Stimulated activated CD4-positive, alpha-beta T cell treated with anti-CD3 and anti-CD28 coated beads, Interleukin-4, amount 100 ng/mL, for 24 hours (primary cell): Measurements from ENCODE around the gene ITGB7.

Experiments
- DNase-seq: peaks from one replicate; pipeline ENCODE4 v3.0.0-alpha.2; 2020

ITGB7 gene

DNA sequence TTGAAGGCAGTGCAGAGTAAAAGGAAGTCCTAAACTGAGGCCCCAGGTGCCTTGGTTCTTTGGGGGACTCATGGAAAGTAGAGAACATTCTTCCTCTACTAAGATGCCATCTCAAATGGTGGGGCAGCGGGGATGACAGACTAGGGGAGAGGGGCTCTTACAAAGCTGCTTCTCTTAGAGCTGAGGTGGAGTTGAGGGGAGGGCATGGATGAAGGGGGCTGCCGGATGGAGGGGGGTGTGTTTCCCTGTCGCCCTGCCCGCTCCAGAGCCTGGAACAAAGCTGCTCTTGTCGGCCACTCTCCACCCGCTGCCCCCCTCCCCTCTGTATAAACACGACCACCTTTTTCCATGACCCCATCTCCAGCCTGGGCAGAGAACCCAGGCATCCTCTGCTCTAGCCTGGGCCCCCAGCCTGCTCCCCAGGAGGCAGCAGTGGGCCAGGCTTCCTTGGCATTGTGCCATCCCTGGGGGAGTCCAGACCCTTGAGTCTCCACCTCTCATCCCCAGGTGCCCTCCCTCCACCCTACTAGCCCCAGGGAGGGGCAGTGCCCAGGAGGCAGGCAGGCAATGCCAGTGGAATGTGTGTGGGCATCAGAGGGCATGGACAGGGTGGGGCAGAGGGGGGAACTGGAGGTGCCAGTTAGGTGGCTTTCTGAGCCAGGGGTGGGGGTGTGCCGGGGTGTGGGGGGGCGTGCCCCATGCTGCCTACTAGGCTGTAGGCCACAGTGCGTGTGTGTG lies 23.2 kb upstream of the ITGB7 start:
- DNase-seq = no peak

DNA sequence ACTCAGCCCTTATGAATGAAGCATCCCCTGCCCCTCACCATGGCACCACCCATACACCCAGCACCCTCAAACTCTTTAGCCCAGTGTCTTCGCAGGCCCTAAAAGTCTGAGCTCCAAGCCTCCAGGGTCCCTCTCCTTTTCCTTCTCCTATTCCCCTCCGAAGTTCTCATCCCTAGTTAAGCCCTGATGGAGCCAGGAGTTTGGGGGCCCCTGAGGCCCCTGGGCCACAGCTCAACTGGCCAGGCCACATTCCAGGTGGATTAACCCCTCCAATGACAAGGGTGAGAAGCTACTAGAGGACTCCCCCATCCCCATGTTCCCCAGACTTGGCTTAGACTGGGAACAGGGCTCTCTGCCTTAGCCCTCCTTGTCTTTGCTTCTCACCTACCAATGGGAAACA lies 22.4 kb upstream of the ITGB7 start:
- no peak for DNase-seq

DNA sequence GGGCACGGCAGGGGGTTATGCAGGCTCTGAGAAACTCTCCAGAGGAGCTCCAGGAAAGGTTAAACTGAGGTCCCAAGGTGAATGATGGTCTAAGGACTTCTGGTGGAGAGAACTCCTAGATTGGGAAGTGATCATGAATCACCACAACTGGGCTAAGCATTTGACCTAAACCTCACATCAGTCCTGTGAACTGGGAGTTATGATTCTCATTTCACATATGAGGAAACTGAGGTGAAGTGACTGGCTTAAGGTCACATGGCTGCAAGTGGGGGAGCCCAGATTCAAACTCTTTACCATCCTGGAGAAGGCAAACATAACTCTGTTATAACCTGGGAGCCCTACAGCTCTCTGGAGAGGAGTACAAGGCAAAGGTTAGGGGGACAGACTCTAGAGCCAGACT lies 20.8 kb upstream of the ITGB7 start:
- no peak for DNase-seq

DNA sequence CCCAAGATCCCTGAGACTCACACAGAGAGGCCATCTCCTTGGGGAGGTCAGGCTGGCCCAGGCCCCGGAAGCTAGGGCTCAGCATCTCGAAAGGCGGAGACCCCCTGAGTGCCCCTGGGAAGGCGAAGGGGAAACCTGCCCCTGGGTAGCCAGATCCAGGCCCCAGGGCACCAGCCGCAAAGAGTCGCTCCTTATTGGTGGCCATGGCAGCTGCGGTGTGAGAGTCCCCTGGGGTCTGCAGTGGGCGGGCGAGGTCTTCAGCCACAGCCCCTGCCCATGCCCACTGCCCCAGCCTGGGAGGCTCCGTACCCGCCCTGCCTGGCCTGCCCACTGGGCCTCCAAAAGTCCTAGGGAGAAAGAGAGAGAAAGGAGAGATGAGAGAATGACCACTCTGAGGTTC lies 20.3 kb upstream of the ITGB7 start:
- DNase-seq = no peak

DNA sequence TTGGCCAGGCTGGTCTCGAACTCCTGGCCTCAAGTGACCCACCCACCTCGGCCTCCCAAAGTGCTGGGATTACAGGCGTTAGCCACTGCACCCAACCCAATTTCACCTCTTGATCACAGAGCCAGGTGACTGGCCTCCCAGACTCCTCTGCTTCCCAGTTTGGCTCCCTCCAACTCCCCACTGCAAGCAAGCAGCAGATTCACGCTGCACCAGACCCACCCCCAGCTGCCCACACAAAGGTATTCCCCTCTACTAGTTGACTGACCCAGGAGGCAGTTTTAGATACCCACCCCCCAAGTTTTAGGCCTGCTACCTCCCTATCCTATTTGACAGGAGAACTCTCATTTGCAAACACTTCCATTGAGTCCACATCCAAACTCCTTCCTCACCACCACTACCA lies 19.8 kb upstream of the ITGB7 start:
- no peak for DNase-seq

DNA sequence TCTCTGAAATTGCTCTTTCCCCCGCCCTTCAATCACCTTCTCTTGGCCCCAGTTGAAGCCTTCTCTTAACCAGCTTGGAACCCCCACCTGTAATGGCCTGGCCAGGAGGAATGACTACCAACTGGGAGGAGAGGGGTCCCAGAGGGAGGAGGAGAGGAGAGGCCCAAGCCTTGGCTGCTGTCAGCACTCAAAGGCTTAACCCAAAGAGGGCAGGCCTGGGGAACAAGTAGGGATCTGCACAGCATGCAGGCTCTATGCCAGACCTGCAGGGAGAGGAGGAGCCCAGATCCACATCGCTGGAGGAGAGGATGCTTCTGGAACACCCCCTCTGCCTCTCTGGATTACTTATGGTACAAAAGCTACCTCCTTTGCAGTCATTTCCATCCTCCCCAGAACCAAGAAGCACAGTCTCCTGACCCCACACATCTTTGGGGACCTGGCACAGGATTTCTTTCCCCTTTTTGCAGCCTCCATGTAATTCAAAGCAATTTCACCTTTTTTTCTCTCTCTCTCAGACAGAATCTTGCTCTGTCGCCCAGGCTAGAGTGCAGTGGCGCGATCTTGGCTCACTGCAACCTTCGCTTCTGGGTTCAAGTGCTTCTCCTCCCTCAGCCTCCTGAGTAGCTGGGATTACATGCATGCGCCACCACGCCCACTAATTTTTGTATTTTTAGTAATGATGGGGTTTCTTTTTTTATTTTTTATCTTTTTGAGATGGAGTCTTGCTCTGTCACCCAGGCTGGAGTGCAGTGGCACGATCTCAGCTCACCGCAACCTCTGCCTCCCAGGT lies 18.8 kb upstream of the ITGB7 start:
- no peak for DNase-seq

DNA sequence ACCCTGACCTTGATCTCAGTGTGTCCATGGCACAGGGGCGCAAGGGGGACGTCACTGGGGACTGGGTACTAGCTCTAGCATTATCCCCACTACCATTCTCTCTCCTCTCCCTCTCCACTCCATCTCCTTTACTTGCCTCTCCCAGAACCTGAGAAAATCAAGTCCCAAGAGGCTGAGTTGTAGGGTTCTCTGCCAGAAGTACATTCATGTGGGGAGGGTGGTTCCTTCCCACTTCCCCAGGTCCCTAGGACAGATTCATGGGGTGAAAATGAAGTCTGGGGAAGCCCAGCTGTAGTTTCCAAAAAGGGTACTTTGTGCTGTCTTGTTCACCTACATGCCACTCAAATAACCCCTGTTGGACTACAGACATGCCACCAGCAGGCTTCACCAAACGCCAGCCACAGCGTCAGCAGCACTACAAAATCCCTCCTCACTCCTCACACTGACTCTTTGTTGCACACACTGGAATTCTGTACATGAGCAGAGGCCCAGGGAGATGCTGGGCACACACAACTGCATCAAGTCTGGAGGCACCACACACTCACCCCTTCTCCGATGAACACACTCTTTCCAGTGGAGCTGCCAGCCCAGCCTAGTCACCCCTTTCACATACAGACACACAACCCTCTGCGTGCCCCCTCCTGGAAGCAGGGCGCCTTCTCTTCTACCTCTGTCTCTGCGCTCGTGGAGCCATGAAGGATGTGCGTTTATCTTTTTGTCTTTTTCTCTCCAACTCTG lies 18.0 kb upstream of the ITGB7 start:
- DNase-seq = no peak

DNA sequence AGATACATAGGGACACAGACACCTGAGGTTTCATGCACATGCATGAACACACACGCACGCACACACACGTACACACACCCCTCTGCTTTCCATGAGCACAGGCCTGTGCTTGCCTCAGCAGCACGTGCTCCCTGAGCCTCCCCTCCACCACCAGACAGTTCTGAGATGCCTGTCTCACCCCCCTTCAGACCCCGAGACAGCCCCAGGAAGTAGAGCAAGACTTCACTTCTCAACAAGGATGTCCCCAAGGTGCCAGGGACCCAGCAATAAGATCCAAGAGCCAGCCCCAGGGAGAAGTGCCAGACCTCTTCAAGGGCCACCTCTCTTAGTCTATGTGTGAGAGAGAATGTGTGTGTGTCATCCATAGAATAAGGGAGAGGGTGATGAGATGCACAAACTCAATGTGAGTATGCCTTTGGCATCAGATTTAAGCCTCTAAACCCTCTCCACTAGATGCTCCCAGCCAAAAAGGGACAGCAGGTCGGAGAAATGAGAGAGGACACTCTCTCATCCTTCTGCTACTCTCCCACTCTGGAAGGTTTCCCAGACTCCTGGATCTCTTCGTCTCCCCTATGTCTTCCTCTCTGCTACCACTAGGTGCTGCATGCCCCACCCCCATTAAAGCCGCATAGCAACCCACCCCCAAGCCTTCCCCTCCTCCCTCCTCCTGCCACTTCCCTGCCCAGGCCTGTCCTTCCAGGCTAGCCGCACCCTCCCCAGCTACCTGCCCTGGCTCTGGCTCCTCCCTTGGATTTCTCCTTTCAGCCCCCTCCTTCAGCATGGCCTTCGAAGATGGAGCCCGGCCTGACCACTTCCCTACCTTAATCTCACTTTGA lies 17.2 kb upstream of the ITGB7 start:
- no peak for DNase-seq

DNA sequence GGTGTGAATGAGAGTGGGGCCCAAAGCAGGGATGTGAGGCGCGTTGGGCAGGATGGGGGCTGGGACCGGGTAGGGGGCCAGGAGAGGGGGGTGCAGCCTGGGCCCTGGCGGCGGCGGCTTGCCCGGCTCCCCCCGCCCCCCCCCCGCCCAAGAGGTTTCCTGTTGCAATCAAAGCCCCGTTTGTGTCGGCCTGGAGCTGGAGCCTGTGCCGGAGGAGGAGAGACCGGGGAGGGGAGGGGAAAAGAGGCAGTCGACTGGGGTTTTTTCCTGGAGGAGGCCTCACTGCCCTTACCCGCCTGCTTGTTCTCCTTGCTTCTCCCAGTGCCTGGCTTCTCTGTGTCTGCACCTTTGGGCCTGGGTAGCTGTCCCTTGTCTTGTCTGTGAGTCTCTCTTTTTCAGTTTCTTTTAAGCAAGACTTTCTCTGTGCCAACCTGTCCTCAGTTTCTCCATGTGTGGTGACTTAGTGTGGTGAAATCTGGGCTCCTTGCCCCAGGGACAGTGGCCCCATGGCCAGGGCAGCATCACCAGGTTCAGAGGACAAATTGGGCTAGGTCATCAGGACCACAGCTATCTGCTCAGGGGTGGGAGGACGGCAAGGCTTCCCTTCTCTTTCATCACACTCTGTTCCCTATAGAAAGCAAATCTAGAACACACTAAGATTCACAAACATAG lies 16.5 kb upstream of the ITGB7 start:
- no peak for DNase-seq

DNA sequence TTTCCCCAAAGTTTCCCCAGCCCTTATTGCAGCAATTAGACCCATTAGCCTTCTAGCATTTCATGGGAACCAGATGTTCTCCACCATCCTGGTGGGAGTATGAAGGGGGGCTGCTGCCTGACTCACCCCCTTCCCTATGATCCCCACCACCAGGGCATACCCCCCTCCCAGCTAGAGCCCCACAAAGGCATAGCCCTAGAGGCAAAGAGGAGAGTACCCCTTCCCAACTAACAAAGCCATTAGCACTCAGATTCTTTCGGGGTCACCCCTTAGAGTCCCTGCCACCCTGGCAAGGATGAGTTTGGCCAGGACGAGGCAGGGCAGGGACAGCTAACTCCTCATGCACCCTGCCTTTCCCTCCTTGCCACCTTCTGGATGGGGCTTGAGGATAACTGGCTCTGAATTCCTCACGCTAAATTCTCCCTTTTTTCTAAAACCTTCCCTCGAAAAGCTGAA lies 15.8 kb upstream of the ITGB7 start:
- DNase-seq = no peak

DNA sequence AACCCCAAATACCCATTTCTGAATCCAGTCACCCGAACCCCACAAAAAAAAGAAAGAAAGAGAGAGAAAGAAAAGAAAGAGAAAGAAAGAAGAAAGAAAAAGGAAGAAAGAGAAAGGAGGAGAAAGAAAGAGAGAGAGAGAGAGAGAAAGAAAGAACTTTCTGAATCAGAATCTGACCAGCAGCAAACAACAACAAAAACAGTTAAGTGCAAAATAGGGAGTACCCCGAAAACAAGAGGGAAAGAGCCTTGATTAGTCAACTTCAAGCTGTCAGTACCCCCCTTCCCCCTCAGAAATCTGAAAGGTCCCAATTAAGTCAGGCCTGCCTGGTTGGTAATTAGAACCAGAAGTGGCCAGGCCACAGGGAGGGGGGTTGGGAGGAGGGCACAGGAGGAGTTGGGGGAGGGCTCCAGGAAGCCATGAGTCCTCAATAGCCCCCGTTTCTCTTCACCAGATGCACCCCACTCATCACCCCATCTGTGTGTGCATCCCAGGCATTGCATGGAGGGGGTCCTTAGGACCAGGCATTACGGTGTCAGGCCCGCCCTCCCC lies 15.2 kb upstream of the ITGB7 start:
- no peak for DNase-seq

DNA sequence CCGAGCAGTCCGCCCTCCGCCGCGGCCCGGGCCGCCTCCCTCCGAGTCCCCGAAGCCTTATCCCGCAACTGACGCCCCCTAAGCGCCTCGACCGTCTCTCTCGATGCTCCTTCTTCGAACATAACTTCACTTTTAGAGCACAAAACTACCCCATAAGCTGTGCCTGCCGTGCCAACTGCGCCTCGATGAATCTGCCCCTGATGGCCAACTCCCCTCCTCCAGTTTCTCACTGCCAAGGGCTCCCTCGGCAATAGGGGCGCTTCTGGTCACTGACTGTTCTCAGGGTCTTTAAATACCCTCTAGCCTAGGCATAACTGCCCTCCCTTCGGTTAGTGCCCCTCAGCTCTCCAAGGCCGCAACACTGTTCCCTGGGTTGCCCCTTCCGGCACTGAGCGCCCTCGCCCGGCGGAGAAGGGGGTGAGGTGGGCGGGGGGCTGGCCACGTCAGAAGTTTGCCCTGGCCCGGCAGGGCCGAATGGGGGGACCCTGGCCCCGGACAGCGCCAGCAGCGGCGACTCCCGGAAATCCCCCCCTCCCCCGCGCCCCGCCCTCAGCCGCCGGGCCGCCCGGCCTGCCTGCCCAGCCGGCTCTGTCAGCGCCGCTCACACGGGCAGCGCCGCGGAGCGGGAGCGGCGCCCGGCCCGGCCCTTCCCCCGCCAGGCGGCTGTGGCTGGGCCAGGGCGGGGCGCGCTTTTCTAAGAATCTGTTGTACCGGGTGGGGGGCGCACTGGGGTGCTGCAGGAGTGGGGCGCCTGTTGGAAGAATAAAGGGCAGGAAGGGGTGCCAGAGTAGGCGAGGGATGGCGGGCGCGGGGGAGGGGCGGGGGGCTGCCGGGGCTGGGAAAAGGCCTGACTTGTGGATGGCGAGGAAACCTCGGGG lies 14.4 kb upstream of the ITGB7 start:
- peak; percentile 42 for DNase-seq

DNA sequence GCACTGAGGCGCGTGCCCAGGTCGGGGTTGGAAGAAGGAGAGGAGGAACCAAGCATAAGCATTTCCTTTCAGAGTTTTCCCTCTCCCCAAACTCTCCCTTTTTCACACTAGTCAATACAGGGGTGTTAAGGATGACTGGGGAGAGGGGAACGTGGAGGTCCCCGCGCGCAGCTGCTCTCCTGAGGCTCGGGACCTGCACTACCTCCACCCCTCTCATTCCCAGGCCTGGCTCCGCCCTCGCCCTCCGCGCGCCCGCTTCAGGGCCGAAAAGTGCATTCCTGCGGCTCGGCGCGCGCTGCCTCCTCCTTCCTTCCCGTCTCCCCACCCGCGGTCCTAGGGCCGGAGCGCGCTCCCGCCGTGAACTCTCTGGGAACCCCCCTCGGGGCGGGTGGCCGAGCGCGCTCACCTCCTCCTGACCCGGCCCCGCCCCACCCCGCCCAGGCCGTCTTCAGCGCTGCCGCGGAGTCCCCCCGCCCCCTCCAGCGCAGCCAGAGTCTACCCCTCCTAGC lies 13.7 kb upstream of the ITGB7 start:
- peak; percentile 76 for DNase-seq

DNA sequence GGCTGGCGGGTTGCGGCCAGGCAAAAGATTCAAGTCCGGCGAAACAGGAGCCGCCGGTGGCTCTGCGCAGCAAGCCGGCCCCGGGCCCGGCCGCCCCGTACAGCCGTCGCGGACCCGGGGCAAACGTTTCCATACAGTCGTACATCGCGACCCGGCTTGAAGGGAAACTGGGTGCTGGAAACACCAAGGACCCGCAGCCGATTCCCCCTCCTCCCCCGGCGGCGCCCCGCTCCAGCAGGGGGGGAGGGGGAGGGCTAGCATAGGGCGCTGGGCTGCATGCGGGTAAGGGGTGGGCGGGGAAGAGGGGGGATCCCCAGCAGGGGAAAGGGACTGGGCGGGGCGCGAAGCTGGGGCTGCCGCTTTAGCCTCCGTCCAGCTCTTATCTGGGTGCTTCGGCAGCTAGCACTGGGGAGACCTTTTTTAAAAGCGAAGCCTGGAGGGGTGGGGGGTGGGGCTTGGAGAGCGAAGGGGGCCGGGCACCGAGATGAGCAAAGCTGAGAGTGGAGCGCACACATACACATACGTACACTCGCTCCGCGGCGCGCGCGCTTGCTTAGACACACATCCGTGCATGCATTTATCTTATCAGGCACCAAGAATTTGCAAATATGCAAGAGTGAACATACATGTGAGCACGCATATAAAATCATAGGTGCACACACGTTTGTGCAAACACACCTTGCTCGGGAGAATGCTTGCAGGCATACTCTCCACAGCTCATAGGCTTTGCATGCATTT lies 13.1 kb upstream of the ITGB7 start:
- DNase-seq = peak; percentile 82

DNA sequence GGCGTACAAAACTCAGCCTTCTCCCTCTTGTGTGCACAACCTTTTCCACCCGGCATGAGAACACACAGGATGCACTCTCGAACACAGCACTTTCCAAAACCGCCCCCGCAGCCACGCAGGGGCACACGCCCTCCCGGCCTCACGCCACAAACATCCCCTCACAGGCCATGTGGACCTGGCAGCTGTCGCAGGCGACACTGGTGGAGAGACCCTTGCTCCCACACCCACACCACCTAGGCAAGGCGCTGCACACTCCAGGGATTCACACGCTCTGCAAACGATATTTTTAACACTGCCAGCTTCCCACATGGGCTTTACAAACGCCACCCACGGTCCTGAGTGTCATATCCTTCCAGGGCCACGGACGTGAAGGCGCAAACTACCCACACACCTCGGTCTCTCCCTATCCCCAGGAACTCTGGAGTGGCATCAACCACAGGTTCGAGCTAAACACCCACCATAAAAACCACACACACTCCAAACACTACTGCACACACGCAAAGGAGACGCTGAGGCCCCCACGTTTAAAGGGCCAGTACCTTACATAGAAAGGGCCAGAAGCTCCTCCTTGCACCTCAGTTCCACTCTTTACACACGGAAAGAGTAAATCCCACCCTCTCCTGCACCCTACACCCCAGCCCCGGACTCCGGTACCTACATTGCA lies 12.4 kb upstream of the ITGB7 start:
- peak; percentile 84 for DNase-seq

DNA sequence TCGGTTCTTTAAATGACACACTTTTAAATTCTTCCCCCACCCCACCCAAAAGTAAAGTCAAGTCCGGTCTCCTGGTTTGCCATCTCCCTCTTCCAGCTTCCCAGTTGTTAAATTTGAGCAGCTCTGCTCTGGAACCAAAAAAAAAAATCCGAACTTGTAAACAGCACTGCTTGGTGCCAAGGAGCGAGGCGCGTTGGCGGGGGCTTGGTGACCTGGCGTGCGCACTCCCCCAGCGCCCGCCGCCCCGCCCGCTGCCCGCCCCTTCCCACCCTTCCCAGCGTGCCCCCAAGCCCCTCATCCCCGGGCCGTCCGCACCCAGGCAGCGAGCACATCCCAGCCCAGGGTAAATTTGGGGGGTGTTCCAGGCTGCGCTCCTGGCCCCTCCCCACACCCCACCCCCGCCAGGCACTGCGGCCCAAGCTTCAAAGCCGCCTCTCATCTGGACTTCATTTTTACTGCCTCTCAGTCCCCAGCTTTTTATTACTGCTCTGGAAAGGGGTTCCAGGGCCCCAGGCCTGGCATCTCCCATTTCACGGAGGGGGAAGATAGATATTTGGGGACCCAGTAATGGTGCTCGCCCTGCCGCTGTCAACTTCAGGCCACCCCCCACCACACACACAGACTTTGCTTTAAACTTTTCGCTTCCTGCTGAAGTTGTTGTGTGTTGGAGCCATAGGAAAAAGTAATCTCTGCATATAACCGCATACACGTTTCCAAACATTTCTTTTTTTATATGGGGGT lies 11.7 kb upstream of the ITGB7 start:
- DNase-seq = no peak

DNA sequence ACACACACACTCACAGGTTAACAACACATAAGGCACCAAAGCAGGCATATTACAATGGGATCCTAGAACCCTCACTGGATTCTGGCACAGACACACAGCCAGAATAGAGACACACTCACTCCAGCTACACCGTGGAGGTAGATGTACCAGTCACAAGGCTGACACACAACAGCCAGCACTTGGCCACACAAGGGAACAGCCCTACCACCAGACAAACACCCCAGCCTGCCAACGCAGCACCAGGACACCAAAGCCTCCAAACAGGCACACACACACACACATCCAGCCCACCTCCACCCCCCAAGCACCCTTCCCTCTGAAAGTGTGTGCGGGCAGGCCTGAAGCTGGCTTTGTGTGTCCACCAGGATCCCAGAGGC lies 10.9 kb upstream of the ITGB7 start:
- DNase-seq = no peak

DNA sequence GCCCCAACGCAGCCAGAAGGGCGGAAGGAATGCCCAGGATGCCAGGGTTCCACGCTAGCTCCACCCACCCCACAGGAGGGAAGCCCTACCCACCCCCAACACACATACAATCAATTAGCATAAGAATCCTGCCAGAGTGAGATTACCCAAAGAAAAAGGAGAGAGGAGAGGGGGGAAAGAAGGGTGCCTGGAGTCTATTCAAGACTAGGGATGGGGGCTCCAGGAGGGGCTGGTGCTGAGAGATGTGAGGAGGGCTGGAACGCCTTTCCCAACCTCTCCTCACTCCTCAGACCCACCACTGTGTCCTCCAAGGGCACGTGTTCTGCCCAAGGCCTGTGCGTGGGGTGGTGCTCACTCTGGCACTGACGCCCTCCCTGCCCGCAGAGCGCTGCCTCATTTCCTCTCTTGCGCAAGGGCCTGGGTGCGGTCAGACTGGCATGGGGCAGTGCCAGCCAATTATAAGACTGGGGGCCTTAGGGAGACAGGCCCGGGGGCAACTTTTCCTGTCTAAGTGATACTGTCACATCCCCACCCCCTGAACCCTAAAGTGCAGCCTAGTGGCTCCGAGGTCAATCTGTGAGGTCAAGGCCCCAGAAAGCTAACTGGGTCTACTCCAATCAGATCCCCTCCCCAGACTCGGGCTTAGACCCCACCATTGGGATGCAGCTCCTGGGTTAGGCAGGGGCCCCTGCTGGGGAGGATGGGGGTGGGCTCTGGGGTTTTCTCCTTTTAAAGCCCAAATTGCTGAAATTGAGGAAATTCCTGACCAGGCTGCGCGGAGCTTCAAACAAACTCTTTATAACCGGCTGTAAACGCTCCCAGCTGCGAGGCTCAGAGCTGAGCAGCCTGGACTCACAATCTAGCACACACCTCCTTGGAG lies 10.2 kb upstream of the ITGB7 start:
- DNase-seq = peak; percentile 39
